HG02642 (cell line): Measurements from ENCODE around the gene ENO4.

Experiments used
- ATAC-seq: cut with Tn5 transposase; IDR thresholded peaks from one replicate; pipeline ENCODE4 v1.9.1; 2021; ENCODE audit warnings: mild to moderate bottlenecking; ENCODE audit not compliant: unreplicated experiment, poor library complexity

ENO4 gene

DNA sequence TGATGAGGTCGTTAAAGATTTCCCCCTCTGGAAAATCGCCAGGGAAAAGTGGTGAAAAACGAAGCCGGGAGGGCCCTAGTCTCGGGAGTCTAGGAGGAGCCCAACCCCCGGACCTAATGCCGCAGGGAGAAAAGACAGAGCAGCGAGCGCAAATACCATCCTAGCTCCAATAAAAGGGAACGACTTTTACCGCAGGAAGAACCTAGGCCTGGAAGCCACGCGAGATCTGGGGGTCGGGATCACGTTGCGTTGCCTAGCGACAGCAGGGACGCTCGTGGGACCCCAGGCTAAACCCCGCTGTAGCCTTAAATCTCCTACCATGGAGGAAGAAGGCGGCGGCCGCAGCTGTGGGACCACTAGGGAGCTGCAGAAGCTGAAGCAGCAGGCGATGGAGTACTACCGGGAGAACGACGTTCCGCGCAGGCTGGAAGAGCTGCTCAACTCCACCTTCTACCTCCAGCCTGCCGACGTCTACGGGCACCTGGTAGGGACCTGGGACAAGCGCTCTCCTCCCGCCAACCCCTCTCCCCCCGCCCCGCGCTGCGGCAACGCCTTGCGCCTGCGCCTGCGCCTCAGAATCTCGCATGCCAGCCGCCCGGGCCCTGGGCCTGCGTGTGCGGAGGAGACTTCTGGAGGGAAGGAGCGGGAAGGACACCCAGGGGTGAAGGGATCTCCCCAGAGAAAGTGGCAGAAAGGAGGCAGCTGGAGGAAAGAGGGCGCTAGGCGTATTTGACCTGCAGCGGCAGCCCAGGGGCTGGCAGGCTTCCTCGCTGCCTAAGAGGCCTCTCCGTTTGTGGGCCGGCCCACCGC lies at the start of gene ENO4:
TSS of gene ENO4 (plus strand) at position 252 of the 810 bp plus-strand sequence. CDS start at position 320, 68 bp downstream.
- peak; percentile 69 for ATAC-seq

DNA sequence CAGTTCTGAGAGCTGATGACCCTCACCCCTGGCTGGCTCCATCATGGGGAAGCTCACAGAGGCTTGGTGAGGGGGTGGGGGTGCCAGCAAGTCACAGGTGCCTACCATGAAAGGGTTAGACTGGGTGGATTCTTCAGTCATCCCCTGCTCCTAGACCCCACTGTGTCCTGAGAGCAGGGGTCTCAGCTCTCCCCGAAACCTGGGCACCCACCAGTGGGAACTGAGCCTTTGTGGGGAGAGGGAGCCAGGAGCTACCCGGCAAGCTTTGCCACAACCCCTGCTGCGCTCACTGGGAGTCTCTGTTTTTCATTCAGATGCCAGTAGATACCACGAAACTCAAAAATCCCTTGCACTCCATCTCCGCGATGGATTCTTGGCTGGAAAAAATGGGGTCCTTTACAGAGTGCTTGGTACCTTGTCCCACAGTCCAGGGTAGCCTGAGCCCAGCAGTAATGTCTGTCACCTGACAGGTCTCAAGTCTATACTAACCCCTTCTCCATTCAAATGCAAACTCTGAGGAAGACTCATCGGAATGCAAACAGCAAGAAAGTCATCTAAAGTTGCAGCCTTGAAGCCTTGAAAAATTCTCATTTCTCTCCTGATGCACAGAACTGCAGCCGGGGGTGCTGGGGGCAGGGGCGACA lies 48.9 kb upstream of the ENO4 start:
- no peak for ATAC-seq

DNA sequence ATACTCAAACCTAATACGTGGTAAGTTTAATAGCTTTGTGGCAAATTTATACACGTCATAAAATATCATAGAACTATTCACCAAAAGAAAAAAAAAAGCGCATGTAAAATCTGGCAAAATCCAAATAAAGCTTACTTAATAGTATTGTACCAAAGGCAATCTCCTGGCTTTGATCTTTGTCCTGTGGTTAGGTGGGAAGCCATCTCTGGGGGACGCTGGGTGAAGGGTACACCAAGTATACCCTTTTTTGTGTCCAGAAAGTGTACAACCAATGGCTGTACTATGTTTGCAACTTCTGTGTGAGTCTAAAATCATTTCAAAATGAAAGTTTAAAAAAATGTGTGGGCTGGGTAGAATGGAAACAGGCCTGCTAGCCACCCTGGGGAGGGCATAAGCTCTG lies 47.6 kb upstream of the ENO4 start:
- no peak for ATAC-seq

- ATAC-seq: no peak
Measured at GRCh38 chr10:116802474-116802873, 46.8 kb upstream of the ENO4 start.

DNA sequence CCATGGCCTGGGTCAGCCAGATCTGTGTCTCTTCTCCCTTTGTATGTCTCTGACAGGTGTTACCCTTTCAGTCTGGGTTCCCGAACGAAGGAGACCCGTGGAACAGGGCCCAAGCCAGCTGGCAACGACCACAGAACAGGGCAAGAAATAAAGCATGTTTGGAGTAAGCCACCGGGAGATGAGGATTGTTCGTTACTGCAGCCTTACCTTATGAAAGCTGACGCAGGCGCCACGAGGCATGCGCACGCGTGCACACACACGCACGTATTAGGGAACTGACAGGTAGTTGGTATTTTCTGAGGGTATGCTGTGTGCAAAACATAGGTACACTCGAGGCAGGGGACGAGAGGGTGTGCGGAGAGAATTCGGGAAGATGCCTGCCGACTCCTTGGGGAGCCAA lies 46.4 kb upstream of the ENO4 start:
- ATAC-seq: no peak

- ATAC-seq: no peak
Measured at GRCh38 chr10:116803451-116804249, 45.6 kb upstream of the ENO4 start.

DNA sequence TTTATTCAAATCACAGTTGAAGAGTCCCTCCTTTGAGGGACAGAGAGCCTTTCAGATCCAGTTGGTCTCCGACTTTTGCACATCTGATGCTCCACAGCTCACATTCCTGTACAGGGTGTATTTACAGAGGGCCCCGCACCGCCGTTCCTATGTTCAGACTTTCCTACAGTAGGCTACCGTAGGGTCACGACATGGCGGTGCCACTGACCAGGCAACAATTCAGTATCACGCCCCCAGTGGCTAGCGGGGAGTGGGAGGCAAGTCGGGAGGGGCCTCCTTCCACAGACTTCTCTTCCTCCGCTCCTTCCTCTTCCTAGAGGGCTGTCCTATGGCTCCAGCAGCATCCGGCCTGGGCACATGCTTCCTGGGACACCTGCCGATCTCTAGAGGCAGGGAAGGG lies 40.6 kb upstream of the ENO4 start:
- ATAC-seq: no peak

GRCh38 chr10:116809483-116810119 lies 39.7 kb upstream of the ENO4 start:
- ATAC-seq: no peak

DNA sequence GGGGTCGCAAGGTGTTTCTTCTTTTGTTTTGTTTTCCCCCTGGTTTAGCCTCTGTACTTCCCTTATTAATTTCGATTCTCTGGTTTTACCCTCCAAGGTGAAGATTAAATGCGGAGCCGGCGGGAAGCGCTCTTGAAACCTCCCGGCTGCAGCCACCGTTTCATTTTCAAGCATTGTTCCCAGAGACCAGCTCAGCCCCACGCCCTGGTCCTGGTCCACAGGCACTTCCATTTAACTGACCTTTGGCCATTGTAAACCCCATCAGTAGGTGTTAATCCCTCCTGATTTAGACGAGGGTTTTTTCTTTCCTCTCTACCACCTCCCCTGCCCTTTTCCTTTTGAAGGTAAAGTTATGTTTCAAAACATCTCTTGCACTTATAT lies 39.2 kb upstream of the ENO4 start:
- ATAC-seq: no peak

DNA sequence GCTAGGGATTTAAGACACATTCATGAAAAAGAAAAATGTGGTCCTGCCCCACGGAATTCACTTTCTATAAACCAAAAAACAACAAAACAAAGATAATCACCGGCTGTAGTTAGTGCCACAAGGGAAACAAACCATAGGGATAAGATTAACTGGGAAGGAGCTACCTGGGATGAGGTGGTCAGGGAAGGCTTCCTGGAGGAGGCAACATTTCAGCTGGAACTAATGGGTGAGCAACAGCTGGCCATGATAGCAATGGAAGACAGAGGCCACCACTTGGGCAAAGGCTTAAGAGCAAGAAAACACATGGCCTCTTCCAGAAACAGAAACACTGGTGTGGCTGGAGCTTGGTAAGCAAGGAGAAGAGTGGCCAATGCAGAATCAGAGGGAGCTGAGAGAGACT lies 38.4 kb upstream of the ENO4 start:
- no peak for ATAC-seq

GRCh38 chr10:116811691-116812090 lies 37.6 kb upstream of the ENO4 start:
- ATAC-seq: no peak

DNA sequence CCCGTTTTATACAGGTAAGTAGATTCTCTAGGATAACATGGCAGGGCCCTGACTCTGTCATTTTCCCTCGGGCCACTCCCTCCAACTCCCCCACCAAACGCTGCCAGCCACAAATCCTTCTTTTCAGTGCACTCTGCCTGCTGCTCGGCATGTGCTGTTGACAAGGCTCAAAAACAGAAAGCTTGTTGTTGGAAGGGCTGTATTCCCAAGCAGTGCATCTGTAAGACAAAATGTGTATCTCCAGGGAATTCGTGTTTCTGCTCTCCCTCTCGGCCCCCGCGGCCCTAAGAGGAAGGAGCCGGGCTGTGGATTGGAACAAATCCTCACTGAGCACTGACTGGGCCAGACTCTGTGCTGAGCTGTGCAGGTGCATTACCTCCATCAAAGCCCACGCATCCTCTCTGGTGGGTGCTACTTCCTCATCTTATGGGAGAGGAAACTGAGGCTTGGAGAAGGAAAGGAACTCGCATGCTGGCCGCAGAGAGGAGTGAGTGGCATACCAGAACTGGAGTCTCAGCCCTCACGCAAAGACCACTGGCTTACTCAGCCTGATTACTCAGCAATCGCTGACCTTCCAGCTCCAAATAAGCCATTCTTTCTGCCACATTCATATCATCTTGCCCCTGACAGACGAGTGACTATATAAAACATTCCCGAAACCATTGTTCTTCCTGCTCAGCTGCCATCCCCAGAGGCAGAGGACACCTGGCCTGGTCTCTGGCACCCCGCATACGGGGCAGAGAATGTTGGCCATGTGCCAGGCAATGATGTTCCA lies 33.5 kb upstream of the ENO4 start:
- ATAC-seq: no peak

DNA sequence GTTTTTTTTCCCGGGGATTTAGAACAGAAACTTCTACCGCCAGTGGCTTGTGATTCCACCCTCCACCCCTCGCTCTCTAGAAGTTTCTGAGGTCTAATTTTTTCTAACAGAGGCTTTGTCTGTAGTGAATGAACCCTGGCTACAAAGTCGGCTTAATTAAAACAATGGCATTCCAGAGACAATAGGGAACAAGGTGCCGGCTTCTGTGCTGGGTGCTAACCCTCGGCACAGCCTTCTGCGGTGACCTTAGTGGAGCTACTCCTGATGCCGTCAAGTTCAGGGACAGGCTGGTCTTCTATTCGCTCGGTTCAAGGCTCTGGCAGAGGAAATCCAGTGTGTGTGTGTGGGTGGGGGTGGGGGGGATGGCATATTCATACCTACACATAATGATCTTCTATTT lies 32.1 kb upstream of the ENO4 start:
- ATAC-seq: no peak

DNA sequence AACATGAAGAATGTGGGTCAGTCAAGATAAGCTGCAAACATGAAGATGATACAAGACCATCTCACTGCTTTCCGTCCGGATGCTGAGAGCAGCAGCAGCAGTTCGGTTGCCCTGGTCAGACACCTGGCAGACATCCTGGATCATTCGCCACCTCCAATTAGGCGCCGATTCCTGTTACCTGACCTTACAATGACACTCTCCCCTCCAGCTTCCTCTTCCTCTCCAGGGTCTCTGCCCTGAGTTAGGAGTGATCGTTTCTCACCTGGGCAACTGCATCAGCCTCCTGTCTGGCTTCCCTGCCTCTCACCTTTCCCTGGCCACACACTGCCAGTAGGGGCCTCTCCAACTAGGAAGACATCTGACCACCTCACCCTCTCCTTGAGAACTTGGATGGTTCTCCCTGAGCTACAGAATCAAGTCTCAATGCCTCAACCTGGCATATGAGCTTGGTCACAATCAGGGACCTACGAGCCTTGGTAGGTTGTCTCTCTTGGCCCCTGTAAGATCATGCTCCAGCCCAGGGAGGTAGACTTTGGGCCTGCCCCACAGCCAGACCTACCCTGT lies 31.4 kb upstream of the ENO4 start:
- no peak for ATAC-seq

DNA sequence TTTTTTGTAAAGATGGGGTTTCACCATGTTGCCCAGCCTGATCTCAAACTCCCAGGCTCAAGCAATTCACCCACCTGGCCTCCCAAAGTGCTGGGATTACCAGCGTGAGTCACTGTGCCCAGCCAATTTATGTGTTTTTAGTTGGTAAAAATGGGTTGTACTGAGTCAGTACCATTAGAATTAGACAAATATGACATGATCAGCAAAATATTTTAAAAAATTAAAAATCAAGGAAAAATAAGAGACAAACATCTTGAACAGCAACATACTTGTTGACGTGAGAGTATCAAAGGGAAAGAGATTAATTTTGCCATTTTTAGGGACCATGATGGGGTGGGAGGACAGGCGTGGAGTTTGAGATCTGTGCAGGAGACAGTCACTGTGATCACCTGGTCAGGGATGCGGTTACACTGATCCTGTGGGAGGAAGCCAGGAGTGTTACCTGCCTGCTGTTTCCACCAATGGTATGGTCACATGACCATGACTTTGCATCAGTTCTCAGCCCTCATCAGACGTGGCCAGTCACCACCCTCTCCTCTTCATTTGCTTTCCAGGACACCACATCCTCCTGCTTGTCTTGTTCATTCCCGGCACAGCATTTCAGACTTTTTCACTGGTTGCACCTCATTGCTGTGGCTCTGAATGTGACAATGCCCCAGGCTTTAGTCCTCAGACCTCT lies 29.2 kb upstream of the ENO4 start:
- ATAC-seq: no peak

- no peak for ATAC-seq
Measured at GRCh38 chr10:116825901-116826300, 23.4 kb upstream of the ENO4 start.

DNA sequence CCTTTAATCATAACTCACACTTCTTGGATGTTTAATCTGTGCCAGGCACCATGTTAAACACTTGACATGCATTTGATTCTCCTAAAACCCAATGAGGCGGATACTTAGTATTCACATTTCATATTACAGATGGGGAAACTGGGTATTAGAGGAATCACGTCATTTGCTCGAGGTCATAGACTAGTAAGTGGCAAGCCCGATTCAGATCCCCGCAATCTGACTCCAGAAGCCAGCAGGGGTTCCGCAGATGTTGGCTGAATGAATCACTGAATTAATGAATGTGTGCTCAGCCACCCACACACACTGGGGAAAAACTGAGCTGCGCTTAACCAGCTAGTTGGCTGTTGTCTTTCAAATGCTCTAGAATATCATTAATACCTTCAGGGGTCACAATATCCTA lies 22.5 kb upstream of the ENO4 start:
- no peak for ATAC-seq

GRCh38 chr10:116827214-116827671 lies 22.1 kb upstream of the ENO4 start:
- ATAC-seq: no peak

DNA sequence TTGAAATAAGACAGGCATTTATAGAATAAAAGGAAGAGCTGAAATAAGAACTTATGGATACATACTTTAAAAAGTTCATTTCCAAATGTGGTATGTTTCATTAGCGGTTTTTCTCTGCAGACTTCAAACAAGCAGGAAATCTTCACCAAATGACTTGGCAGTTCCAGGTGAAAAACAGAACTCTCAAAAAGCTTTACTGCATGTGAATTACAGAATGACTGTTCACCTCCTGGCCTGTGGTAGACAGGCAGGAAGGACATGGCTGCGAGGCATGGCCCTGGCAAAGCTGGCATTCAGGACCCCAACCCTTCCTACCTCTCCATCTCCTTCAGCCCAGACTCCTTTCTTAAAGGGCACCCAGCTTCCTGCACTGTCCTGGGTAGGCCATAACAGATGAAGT lies 21.2 kb upstream of the ENO4 start:
- no peak for ATAC-seq
